ENCODE results near the gene TIGD1.

GRCh38 chr2:232502511-232502910 is 47.8 kb downstream of the TIGD1 start:
- TF ChIP-seq ISL1 (CRISPR knock-in tag; IDR thresholded peaks at IDR 0.05) (no peak), CSRNP3 (CRISPR knock-in tag; IDR thresholded peaks at IDR 0.05) (no peak), CREB5 (CRISPR knock-in tag; IDR thresholded peaks at IDR 0.05; ENCODE audit: low read depth) (no peak), PATZ1 (CRISPR knock-in tag; IDR thresholded peaks at IDR 0.05; ENCODE audit: borderline replicate concordance) (no peak), ARNTL (CRISPR knock-in tag; IDR thresholded peaks at IDR 0.05; ENCODE audit: borderline replicate concordance, low read depth) (no peak)

All from SK-N-SH treated with all-trans-retinoic acid at 6 μM for 48 hours (cell line).